Osteocyte (in vitro differentiated cells): ENCODE data around the gene NAA20. TPM values are rescaled to one million over a fixed set of nuclear protein-coding genes. Genes with fewer than 3 reads are reported as not detected.
"Not testable (repeated sequence)": the region's sequence is repeated elsewhere in the genome, so short reads cannot be mapped to it uniquely, and the experiment has no call there.

ENCODE experiments used
- DNase-seq: peaks from one replicate; pipeline ENCODE4 v3.0.0; 2021; ENCODE audit warnings: mixed read lengths; ENCODE audit not compliant: unreplicated experiment; ENCODE audit errors: extremely low spot score
- H3K27ac Mint-ChIP-seq: one replicate; pipeline ENCODE4 v1.8.0; 2021; ENCODE audit warnings: mild to moderate bottlenecking, mixed read lengths; ENCODE audit not compliant: unreplicated experiment
- H3K27me3 Mint-ChIP-seq: one replicate; pipeline ENCODE4 v1.8.0; 2021; ENCODE audit warnings: mixed read lengths; ENCODE audit not compliant: unreplicated experiment
- H3K36me3 Mint-ChIP-seq: one replicate; pipeline ENCODE4 v1.8.0; 2021; ENCODE audit warnings: mixed read lengths; ENCODE audit not compliant: unreplicated experiment
- H3K4me1 Mint-ChIP-seq: one replicate; pipeline ENCODE4 v1.8.0; 2021; ENCODE audit warnings: mixed read lengths; ENCODE audit not compliant: unreplicated experiment
- H3K4me3 Mint-ChIP-seq: one replicate; pipeline ENCODE4 v1.8.0; 2021; ENCODE audit warnings: mild to moderate bottlenecking, moderate library complexity, mixed read lengths; ENCODE audit not compliant: unreplicated experiment
- H3K9me3 Mint-ChIP-seq: one replicate; pipeline ENCODE4 v1.8.0; 2021; ENCODE audit warnings: mixed read lengths; ENCODE audit not compliant: unreplicated experiment
- CTCF ChIP-seq: fragments of 200-600 bp; sonication (generic); IDR thresholded peaks from 2 replicates; pipeline ENCODE4 v1.5.0; 2021; ENCODE audit warnings: antibody characterized with exemption, mild to moderate bottlenecking, moderate library complexity
- total RNA-seq: library from RNA; stranded (reverse); gene quantifications from 2 replicates; pipeline ENCODE4 v1.2.1, GENCODE V29; 2021

Gene NAA20
- total RNA-seq, 1 donor from 2014 or later = 49.6 TPM

- Mint-ChIP-seq H3K4me1 (peaks cover 35% of the 10 kb centered on the region), H3K36me3 (peaks cover 41% of the 10 kb centered on the region), H3K9me3 (no peaks in the 10 kb centered on the region), H3K27ac (no peak overlapping the region), H3K4me3 (no peak overlapping the region), H3K27me3 (no peaks in the 10 kb centered on the region)
- no peak for TF ChIP-seq CTCF
- DNase-seq = no peak
These were observed 16.8 kb upstream of the NAA20 start for GRCh38 chr20:20000211-20000968.

- Mint-ChIP-seq H3K4me1 (peaks cover 23% of the 10 kb centered on the region), H3K36me3 (peaks cover 37% of the 10 kb centered on the region), H3K27ac (peak overlapping the region; percentile 65), H3K4me3 (no peak overlapping the region), H3K9me3 (no peaks in the 10 kb centered on the region), H3K27me3 (no peaks in the 10 kb centered on the region)
- no peak for DNase-seq
- no peak for TF ChIP-seq CTCF
These were observed 14.8 kb upstream of the NAA20 start for GRCh38 chr20:20002101-20002998.

DNA sequence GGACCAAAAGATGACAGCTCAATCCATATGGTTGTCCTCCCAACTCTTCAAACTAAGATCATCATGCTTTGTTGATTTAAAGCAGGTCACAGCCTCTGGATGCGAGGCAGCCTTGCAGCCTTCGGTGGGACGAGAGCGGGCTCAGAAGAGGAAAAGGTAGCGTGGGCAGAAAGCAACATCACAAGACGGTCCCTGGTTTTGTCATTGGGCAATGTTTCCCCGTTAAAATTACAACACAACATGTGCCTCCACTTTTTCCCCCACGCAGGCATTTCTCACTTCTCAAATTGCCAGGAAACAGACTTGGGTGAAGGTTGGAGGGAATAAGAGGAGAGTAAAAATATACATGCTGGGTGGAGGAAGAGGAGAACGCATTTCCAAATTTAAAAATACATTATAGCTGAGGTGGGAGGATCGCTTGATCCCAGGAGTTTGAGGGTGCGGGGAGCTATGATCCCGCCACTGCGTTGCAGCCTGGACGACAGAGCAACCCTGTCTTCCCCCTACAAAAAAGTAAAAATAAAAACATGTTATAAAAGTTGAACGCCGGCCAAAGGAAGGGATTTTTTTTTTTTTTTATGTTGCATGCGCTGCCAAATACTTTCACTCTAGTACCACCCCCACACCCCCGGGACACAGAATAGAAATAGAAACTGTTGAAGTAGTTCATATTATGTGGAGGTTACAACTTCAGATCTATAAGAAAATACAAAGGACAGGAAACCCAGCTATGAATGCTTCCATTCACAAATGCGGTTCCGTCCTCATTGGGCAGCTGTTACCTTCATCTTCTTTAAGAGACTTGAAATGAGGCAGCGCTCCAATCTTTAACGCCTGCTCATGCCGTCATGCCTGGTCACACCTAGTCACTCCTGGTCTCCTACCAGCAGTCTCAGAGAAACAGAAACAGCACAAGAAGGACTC is 13.9 kb upstream of the NAA20 start:
- H3K4me3 Mint-ChIP-seq = peak overlapping the region; percentile 36
- no peak for TF ChIP-seq CTCF
- H3K27me3 Mint-ChIP-seq = no peaks in the 10 kb centered on the region
- H3K36me3 Mint-ChIP-seq = peaks cover 36% of the 10 kb centered on the region
- H3K4me1 Mint-ChIP-seq = peaks cover 23% of the 10 kb centered on the region
- DNase-seq = no peak
- no peaks in the 10 kb centered on the region for H3K9me3 Mint-ChIP-seq
- peak overlapping the region; percentile 65 for H3K27ac Mint-ChIP-seq

GRCh38 chr20:20003955-20004322 is 13.2 kb upstream of the NAA20 start:
- Mint-ChIP-seq H3K27ac (peak overlapping the region; percentile 65), H3K4me1 (peaks cover 23% of the 10 kb centered on the region), H3K36me3 (peaks cover 30% of the 10 kb centered on the region)
- H3K4me3 Mint-ChIP-seq, H3K9me3 Mint-ChIP-seq, DNase-seq, H3K27me3 Mint-ChIP-seq: not testable (repeated sequence)

DNA sequence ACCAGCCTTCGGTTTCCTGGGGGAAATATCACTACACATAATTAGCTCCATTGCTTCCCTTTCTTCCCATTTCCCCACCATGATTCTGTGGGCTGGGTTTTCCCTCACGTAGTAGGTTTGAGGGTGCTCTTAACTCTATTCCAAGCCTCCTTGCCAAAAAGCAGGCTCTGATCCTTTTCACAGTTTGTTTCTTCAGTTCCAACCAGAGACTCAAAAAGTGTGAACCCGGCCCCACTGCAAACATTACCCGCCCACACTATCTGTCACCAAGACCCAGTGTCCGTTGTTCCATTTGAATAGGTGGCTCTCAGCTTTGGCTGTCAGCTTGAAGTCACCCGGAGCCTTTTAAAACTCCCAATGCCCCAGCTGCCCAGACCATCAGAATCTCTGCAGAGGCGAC is 11.8 kb upstream of the NAA20 start:
- no peak overlapping the region for H3K27ac Mint-ChIP-seq
- H3K9me3 Mint-ChIP-seq = no peaks in the 10 kb centered on the region
- H3K4me3 Mint-ChIP-seq = no peak overlapping the region
- peaks cover 21% of the 10 kb centered on the region for H3K36me3 Mint-ChIP-seq
- TF ChIP-seq CTCF = no peak
- peaks cover 27% of the 10 kb centered on the region for H3K4me1 Mint-ChIP-seq
- no peak for DNase-seq
- H3K27me3 Mint-ChIP-seq = no peaks in the 10 kb centered on the region
